Upper lobe of left lung (tissue), 4 donors: ENCODE data around the gene LARP4B.

ENCODE experiments used
- CTCF ChIP-seq, 6 experiments: fragments of 450-650 bp in 4 of 6; fragments of 200-600 bp in 2 of 6; sonication (generic) in 2 of 6; IDR thresholded peaks; one replicate each; pipeline ENCODE4 v1.5.1; 2016 to 2019; ENCODE audit warnings: antibody characterized with exemption in 6 of 6
- POLR2AphosphoS5 ChIP-seq, 2 donors: sonication (generic); formaldehyde crosslinking; IDR thresholded peaks; one replicate each; pipeline ENCODE4 v1.5.1; 2017; ENCODE audit warnings: antibody characterized with exemption in 2 of 2

- no peak for TF ChIP-seq POLR2AphosphoS5 (IDR thresholded peaks at IDR 0.05)
- no peak for TF ChIP-seq CTCF (IDR thresholded peaks at IDR 0.05)
These were observed 17.9 kb upstream of the LARP4B start for GRCh38 chr10:949446-949845.
